ENCODE measurements around the gene ADORA1. TPM values are rescaled to one million over a fixed set of nuclear protein-coding genes. Genes with fewer than 3 reads are reported as not detected.

ADORA1 gene
- polyA plus RNA-seq, 1 donor (not counting 4 experiments of a cell fraction or from before 2014, with no cell fraction given), result 0.09 TPM

GRCh38 chr1:203171341-203172183, 44.0 kb downstream of the ADORA1 start:
- no peaks in the 10 kb centered on the region for H4K20me1 ChIP-seq (ENCODE audit: control insufficient read depth, extremely low read depth, insufficient read depth, low read length)
- FAIRE-seq, result no peak
- TF ChIP-seq EZH2 (IDR thresholded peaks at IDR 0.05; ENCODE audit: low read length), result no peak
- TF ChIP-seq, protein P1, sequence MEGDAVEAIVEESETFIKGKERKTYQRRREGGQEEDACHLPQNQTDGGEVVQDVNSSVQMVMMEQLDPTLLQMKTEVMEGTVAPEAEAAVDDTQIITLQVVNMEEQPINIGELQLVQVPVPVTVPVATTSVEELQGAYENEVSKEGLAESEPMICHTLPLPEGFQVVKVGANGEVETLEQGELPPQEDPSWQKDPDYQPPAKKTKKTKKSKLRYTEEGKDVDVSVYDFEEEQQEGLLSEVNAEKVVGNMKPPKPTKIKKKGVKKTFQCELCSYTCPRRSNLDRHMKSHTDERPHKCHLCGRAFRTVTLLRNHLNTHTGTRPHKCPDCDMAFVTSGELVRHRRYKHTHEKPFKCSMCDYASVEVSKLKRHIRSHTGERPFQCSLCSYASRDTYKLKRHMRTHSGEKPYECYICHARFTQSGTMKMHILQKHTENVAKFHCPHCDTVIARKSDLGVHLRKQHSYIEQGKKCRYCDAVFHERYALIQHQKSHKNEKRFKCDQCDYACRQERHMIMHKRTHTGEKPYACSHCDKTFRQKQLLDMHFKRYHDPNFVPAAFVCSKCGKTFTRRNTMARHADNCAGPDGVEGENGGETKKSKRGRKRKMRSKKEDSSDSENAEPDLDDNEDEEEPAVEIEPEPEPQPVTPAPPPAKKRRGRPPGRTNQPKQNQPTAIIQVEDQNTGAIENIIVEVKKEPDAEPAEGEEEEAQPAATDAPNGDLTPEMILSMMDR (optimal IDR thresholded peaks at IDR 0.05 in 1 of 3, IDR thresholded peaks at IDR 0.05 in 1 of 3, conservative IDR thresholded peaks at IDR 0.05 in 1 of 3; ENCODE audit: extremely low read depth in 1 of 3, insufficient read depth in 2 of 3, low read length in 3 of 3), result no peak
- dilution Hi-C loops (cut with MboI; ENCODE audit: extremely low pct_ligation_motif_present, low sequenced_read_pairs), result no loop called here
- no peaks in the 10 kb centered on the region for H3K4me1 ChIP-seq (ENCODE audit: control insufficient read depth, extremely low read depth, insufficient read depth, low read length)
- H3K9ac ChIP-seq (ENCODE audit: control insufficient read depth, extremely low read depth, insufficient read depth, low read length), result no peak overlapping the region
- H3K4me3 ChIP-seq (ENCODE audit: control insufficient read depth in 2 of 3, extremely low read depth in 1 of 3, insufficient read depth in 2 of 3, low read depth in 1 of 3, low read length in 3 of 3), result no peak overlapping the region
- no peak overlapping the region for H3K27ac ChIP-seq (ENCODE audit: control insufficient read depth, insufficient read depth, low read length)
- no peak for DNase-seq (ENCODE audit: low read depth, low spot score)
- no peaks in the 10 kb centered on the region for H3K9me3 ChIP-seq (ENCODE audit: control insufficient read depth, low read depth, low read length)
- no peaks in the 10 kb centered on the region for H3K9me1 ChIP-seq (ENCODE audit: control insufficient read depth, extremely low read depth, insufficient read depth, low read length)
- no peaks in the 10 kb centered on the region for H3K36me3 ChIP-seq (ENCODE audit: control insufficient read depth in 2 of 2, extremely low read depth in 1 of 2, insufficient read depth in 2 of 2, low read length in 2 of 2)
- H2AFZ ChIP-seq (ENCODE audit: control insufficient read depth, low read length), result no peak overlapping the region
- peaks cover 4% of the 10 kb centered on the region for H3K27me3 ChIP-seq (ENCODE audit: control insufficient read depth, extremely low read depth, insufficient read depth, low read length)
- no peak overlapping the region for H3K4me2 ChIP-seq (ENCODE audit: control insufficient read depth, extremely low read depth, insufficient read depth, low read depth, low read length)
- H3K79me2 ChIP-seq (ENCODE audit: control insufficient read depth, insufficient read depth, low read length), result no peaks in the 10 kb centered on the region

DNA sequence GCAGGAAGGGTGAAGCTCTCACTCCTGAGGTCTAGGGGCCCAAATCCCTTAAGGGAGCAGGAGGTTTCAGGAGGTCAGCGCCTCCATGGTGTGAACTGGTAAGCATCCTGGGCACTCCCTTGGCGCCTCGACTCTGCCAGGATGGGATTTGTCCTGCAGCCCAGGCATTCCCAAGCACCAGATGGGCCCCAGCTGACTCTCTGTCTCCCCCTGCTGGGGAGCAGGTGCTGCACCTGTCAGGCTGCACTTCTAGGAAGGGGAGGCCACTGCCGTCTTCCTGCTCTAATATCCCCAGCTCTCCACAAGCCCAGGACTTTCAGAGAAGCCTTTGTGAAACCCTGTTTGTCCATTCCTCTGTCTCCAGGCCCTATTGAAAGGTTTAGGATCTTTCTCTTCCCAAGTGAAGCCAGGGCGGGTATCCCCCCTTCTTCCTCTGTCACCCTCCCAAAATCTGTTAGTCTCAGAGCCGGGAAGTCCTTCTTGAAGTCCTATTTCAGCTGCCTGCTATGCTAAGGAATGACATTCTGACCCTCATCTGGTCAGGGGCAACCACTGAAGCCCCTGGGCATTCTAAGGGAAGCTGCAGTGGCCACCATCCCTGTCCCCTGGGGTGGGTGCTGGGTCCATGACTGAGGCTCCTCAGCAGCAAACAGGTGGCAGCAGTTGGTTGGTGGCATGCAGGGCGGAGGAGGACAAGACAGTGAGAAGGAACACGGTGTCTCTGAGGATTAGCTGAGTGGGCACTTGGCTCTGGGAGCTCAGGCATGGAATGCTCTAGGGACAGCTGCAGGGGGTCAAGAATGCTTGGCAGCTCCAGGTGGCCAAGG, 44.9 kb downstream of the ADORA1 start:
- H3K79me2 ChIP-seq (ENCODE audit: control insufficient read depth, insufficient read depth, low read length), result no peaks in the 10 kb centered on the region
- H3K27me3 ChIP-seq (ENCODE audit: control insufficient read depth, extremely low read depth, insufficient read depth, low read length), result peaks cover 4% of the 10 kb centered on the region
- H3K36me3 ChIP-seq (ENCODE audit: control insufficient read depth in 2 of 2, extremely low read depth in 1 of 2, insufficient read depth in 2 of 2, low read length in 2 of 2), result no peaks in the 10 kb centered on the region
- H3K9me3 ChIP-seq (ENCODE audit: control insufficient read depth, low read depth, low read length), result no peaks in the 10 kb centered on the region
- no peaks in the 10 kb centered on the region for H3K9me1 ChIP-seq (ENCODE audit: control insufficient read depth, extremely low read depth, insufficient read depth, low read length)
- TF ChIP-seq EZH2 (IDR thresholded peaks at IDR 0.05; ENCODE audit: low read length), result no peak
- TF ChIP-seq, protein P1 (optimal IDR thresholded peaks at IDR 0.05 in 1 of 3, IDR thresholded peaks at IDR 0.05 in 1 of 3, conservative IDR thresholded peaks at IDR 0.05 in 1 of 3; ENCODE audit: extremely low read depth in 1 of 3, insufficient read depth in 2 of 3, low read length in 3 of 3), result peak; percentile 89 to 100 (median 96)
- H3K4me3 ChIP-seq (ENCODE audit: control insufficient read depth in 2 of 3, extremely low read depth in 1 of 3, insufficient read depth in 2 of 3, low read depth in 1 of 3, low read length in 3 of 3), result no peak overlapping the region
- dilution Hi-C loops (cut with MboI; ENCODE audit: extremely low pct_ligation_motif_present, low sequenced_read_pairs), result no loop called here
- H2AFZ ChIP-seq (ENCODE audit: control insufficient read depth, low read length), result no peak overlapping the region
- H3K9ac ChIP-seq (ENCODE audit: control insufficient read depth, extremely low read depth, insufficient read depth, low read length), result no peak overlapping the region
- no peak for DNase-seq (ENCODE audit: low read depth, low spot score)
- H3K4me2 ChIP-seq (ENCODE audit: control insufficient read depth, extremely low read depth, insufficient read depth, low read depth, low read length), result no peak overlapping the region
- FAIRE-seq, result no peak
- H3K27ac ChIP-seq (ENCODE audit: control insufficient read depth, insufficient read depth, low read length), result no peak overlapping the region
- H3K4me1 ChIP-seq (ENCODE audit: control insufficient read depth, extremely low read depth, insufficient read depth, low read length), result no peaks in the 10 kb centered on the region
- H4K20me1 ChIP-seq (ENCODE audit: control insufficient read depth, extremely low read depth, insufficient read depth, low read length), result no peaks in the 10 kb centered on the region
